H9 (cell line): ENCODE measurements around the gene STK11. TPM values are rescaled to one million over a fixed set of nuclear protein-coding genes. Genes with fewer than 3 reads are reported as not detected.

ENCODE experiments used
- DNase-seq: peaks from one replicate; pipeline ENCODE4 v3.0.0-alpha.2; 2017
- H2AFZ ChIP-seq: one replicate; pipeline ENCODE4 v1.6.1; 2013; ENCODE audit warnings: mild to moderate bottlenecking, low read length, control low read depth, moderate library complexity
- H2AK5ac ChIP-seq: 2 replicates; pipeline ENCODE4 v1.6.1; 2013; ENCODE audit warnings: low read length, control low read depth, mixed read lengths; ENCODE audit not compliant: insufficient read length
- H2BK120ac ChIP-seq: one replicate; pipeline ENCODE4 v1.6.1; 2013; ENCODE audit warnings: low read depth, mild to moderate bottlenecking, low read length, control low read depth, inconsistent platforms; ENCODE audit not compliant: poor library complexity, severe bottlenecking
- H2BK12ac ChIP-seq: 2 replicates; pipeline ENCODE4 v1.6.1; 2013; ENCODE audit warnings: low read length, control low read depth, mixed read lengths, low read depth; ENCODE audit not compliant: insufficient read length
- H2BK15ac ChIP-seq: 2 replicates; pipeline ENCODE4 v1.6.1; 2013; ENCODE audit warnings: low read depth, low read length, control low read depth
- H2BK20ac ChIP-seq: one replicate; pipeline ENCODE4 v1.6.1; 2013; ENCODE audit warnings: low read depth, mild to moderate bottlenecking, low read length, control low read depth, inconsistent platforms; ENCODE audit not compliant: poor library complexity, severe bottlenecking
- H2BK5ac ChIP-seq: 2 replicates; pipeline ENCODE4 v1.6.1; 2013; ENCODE audit warnings: low read length, control low read depth, mixed read lengths; ENCODE audit not compliant: insufficient read length
- H3K14ac ChIP-seq: 2 replicates; pipeline ENCODE4 v1.6.1; 2013; ENCODE audit warnings: low read length, control low read depth; ENCODE audit not compliant: insufficient read depth
- H3K18ac ChIP-seq: 2 replicates; pipeline ENCODE4 v1.6.1; 2013; ENCODE audit warnings: low read depth, mild to moderate bottlenecking, mixed read lengths, low read length, control low read depth; ENCODE audit not compliant: insufficient read length
- H3K23ac ChIP-seq: 2 replicates; pipeline ENCODE4 v1.6.1; 2013; ENCODE audit warnings: low read length, control low read depth, mixed read lengths, low read depth; ENCODE audit not compliant: insufficient read length
- H3K23me2 ChIP-seq: 2 replicates; pipeline ENCODE4 v1.6.1; 2013; ENCODE audit warnings: low read depth, mild to moderate bottlenecking, mixed read lengths, low read length, control low read depth; ENCODE audit not compliant: insufficient read length, poor library complexity, severe bottlenecking
- H3K27ac ChIP-seq: 2 replicates; pipeline ENCODE4 v1.5.1; 2013; ENCODE audit warnings: low read length, control low read depth, mixed read lengths, low read depth; ENCODE audit not compliant: insufficient read length
- H3K27me3 ChIP-seq: 2 replicates; pipeline ENCODE4 v1.6.1; 2013; ENCODE audit warnings: low read length, control low read depth, inconsistent platforms; ENCODE audit not compliant: insufficient read depth
- H3K4ac ChIP-seq: 2 replicates; pipeline ENCODE4 v1.6.1; 2013; ENCODE audit warnings: low read depth, mild to moderate bottlenecking, control low read depth, inconsistent platforms, low read length, moderate library complexity
- H3K4me1 ChIP-seq: 2 replicates; pipeline ENCODE4 v1.6.1; 2013; ENCODE audit warnings: low read length, control low read depth, inconsistent platforms; ENCODE audit not compliant: insufficient read depth
- H3K4me2 ChIP-seq: 2 replicates; pipeline ENCODE4 v1.6.1; 2013; ENCODE audit warnings: low read length, control low read depth, mixed read lengths; ENCODE audit not compliant: insufficient read length, insufficient read depth
- H3K56ac ChIP-seq: 2 replicates; pipeline ENCODE4 v1.6.1; 2013; ENCODE audit warnings: low read depth, mild to moderate bottlenecking, mixed read lengths, low read length, control low read depth; ENCODE audit not compliant: insufficient read length
- H3K79me1 ChIP-seq: 2 replicates; pipeline ENCODE4 v1.6.1; 2013; ENCODE audit warnings: low read depth, mild to moderate bottlenecking, moderate library complexity, low read length, control low read depth, inconsistent platforms; ENCODE audit not compliant: insufficient read depth, poor library complexity, severe bottlenecking
- H3K79me2 ChIP-seq: 2 replicates; pipeline ENCODE4 v1.6.1; 2013; ENCODE audit warnings: low read length, control low read depth, inconsistent platforms; ENCODE audit not compliant: insufficient read depth
- H3K9ac ChIP-seq: 2 replicates; pipeline ENCODE4 v1.6.1; 2013; ENCODE audit warnings: low read length, control low read depth, mixed read lengths; ENCODE audit not compliant: insufficient read length; ENCODE audit errors: extremely low read depth
- H3K9me3 ChIP-seq: one replicate; pipeline ENCODE4 v1.6.1; 2013; ENCODE audit warnings: low read depth, low read length, inconsistent platforms; ENCODE audit not compliant: control insufficient read depth
- H3T11ph ChIP-seq: one replicate; pipeline ENCODE4 v1.6.1; 2013; ENCODE audit warnings: mild to moderate bottlenecking, low read length, control low read depth, inconsistent platforms
- H4K20me1 ChIP-seq: one replicate; pipeline ENCODE4 v1.6.1; 2013; ENCODE audit not compliant: control insufficient read depth, insufficient read length, insufficient read depth
- H4K5ac ChIP-seq: 2 replicates; pipeline ENCODE4 v1.6.1; 2013; ENCODE audit warnings: low read depth, mild to moderate bottlenecking, mixed read lengths, low read length, control low read depth; ENCODE audit not compliant: insufficient read length
- H4K8ac ChIP-seq: replicated peaks from 2 replicates; pipeline ENCODE4 v1.6.1; 2013; ENCODE audit warnings: low read length, control low read depth, mixed read lengths, low read depth; ENCODE audit not compliant: insufficient read length
- H4K91ac ChIP-seq: 2 replicates; pipeline ENCODE4 v1.6.1; 2013; ENCODE audit warnings: low read depth, mild to moderate bottlenecking, moderate library complexity, mixed read lengths, low read length, control low read depth; ENCODE audit not compliant: insufficient read length
- H3K27ac Mint-ChIP-seq, 3 experiments: 2 replicates in 2 of 3; 3 replicates in 1 of 3; pipeline ENCODE4 v1.8.0; 2020 to 2021; ENCODE audit warnings: mixed read lengths in 3 of 3, mild to moderate bottlenecking in 1 of 3, moderate library complexity in 1 of 3
- H3K27me3 Mint-ChIP-seq: 2 replicates; pipeline ENCODE4 v1.8.0; 2021; ENCODE audit warnings: low read depth, mild to moderate bottlenecking, moderate library complexity, mixed read lengths
- H3K36me3 Mint-ChIP-seq, 3 experiments: 2 replicates in 2 of 3; 3 replicates in 1 of 3; pipeline ENCODE4 v1.8.0; 2020 to 2021; ENCODE audit warnings: low read depth in 3 of 3, mixed read lengths in 3 of 3; ENCODE audit not compliant: insufficient read depth in 1 of 3
- H3K4me1 Mint-ChIP-seq, 2 experiments: 2 replicates each; pipeline ENCODE4 v1.8.0; 2020; ENCODE audit warnings: mixed read lengths in 2 of 2
- H3K4me3 Mint-ChIP-seq, 2 experiments: 2 replicates in 1 of 2; 3 replicates in 1 of 2; pipeline ENCODE4 v1.8.0; 2020 to 2021; ENCODE audit warnings: mild to moderate bottlenecking in 2 of 2, mixed read lengths in 2 of 2, moderate library complexity in 1 of 2
- H3K9me3 Mint-ChIP-seq, 2 experiments: 2 replicates in 1 of 2; 3 replicates in 1 of 2; pipeline ENCODE4 v1.8.0; 2020; ENCODE audit warnings: mild to moderate bottlenecking in 2 of 2, mixed read lengths in 2 of 2, moderate library complexity in 1 of 2
- CTCF ChIP-seq: fragments of 200-600 bp; sonication (generic); conservative IDR thresholded peaks from 3 replicates; pipeline ENCODE4 v1.8.0; 2021; ENCODE audit warnings: antibody characterized with exemption, mild to moderate bottlenecking
- WGBS: extraction: QIAGEN DNeasy Blood & Tissue Kit; methylation state at CpG from one replicate; pipeline ENCODE4 v1.1.7; 2013; ENCODE audit warnings: missing lambda C conversion rate, low lambda C conversion rate, mixed read lengths; ENCODE audit not compliant: insufficient read length; ENCODE audit errors: extremely low coverage; 5-methylcytosine and 5-hydroxymethylcytosine counted together
- total RNA-seq: library from RNA; stranded (reverse); gene quantifications from 2 replicates; pipeline ENCODE4 v1.2.1, GENCODE V29; 2021

Gene STK11
- total RNA-seq, 1 experiment from 2014 or later = 74.3 TPM

- WGBS = no CpG with 5 or more reads among the region's 39 CpGs
- Mint-ChIP-seq H3K27me3 (no peaks in the 10 kb centered on the region), H3K4me1 (peaks cover 27 to 42% of the 10 kb centered on the region in 2 experiments), H3K9me3 (no peaks in the 10 kb centered on the region), H3K4me3 (no peak overlapping the region), H3K36me3 (peaks cover 7 to 25% (median 17%) of the 10 kb centered on the region in 3 experiments), H3K27ac (peak overlapping the region; percentile 77 to 98 (median 86); a peak in 6 of 7 replicates)
- Histone ChIP-seq H2BK20ac (no peak overlapping the region), H3K18ac (no peak overlapping the region), H3K4me1 (no peaks in the 10 kb centered on the region), H3K4ac (no peak overlapping the region), H3T11ph (no peak overlapping the region), H3K14ac (no peak overlapping the region; the same call in 1 of the 2 replicates), H2BK12ac (no peak overlapping the region), H3K27me3 (no peaks in the 10 kb centered on the region), H3K9ac (no peak overlapping the region), H3K79me2 (peaks cover 37% of the 10 kb centered on the region; the same call in 1 of the 2 replicates), H2AFZ (no peak overlapping the region), H2AK5ac (no peak overlapping the region), H4K5ac (no peak overlapping the region), H3K9me3 (no peaks in the 10 kb centered on the region), H3K4me2 (no peak overlapping the region), H2BK5ac (no peak overlapping the region), H2BK120ac (no peak overlapping the region), H4K20me1 (no peaks in the 10 kb centered on the region), H4K8ac (no peak overlapping the region), H2BK15ac (no peak overlapping the region), H3K56ac (no peak overlapping the region), H4K91ac (no peak overlapping the region), H3K23me2 (no peaks in the 10 kb centered on the region), H3K79me1 (peaks cover 5% of the 10 kb centered on the region), H3K23ac (no peak overlapping the region), H3K27ac (no peak overlapping the region)
- no peak for DNase-seq
- no peak for TF ChIP-seq CTCF
Measured at GRCh38 chr19:1213391-1214286, 8.1 kb downstream of the STK11 start.
